ENCODE measurements around the gene RFLNA. TPM values are rescaled to one million over a fixed set of nuclear protein-coding genes. Genes with fewer than 3 reads are reported as not detected.

Gene RFLNA
- total and polyA plus RNA-seq, 2 of the 4 experiments (the other 2 are of a cell fraction) = not detected

- POLR2A ChIA-PET (ENCODE audit: unreplicated experiment) = no interaction called here
- intact Hi-C loops (cut with micrococcal nuclease) = no loop called here
- Histone ChIP-seq H2BK15ac (ENCODE audit: low read depth, low read length) (no peak overlapping the region), H3K36me3 (ENCODE audit: control insufficient read depth, insufficient read depth, low read length) (no peaks in the 10 kb centered on the region), H3K27me3 (ENCODE audit: control insufficient read depth, insufficient read depth, low read length) (peaks cover 54% of the 10 kb centered on the region), H3K9me1 (ENCODE audit: insufficient read depth, low read length) (no peaks in the 10 kb centered on the region), H3K4me1 (ENCODE audit: control insufficient read depth, insufficient read depth, low read length) (peaks cover 10% of the 10 kb centered on the region), H3K4me2 (ENCODE audit: low read depth, low read length) (no peak overlapping the region), H2AFZ (replicated peaks; ENCODE audit: low read length, poor library complexity) (no peak overlapping the region), H4K20me1 (ENCODE audit: insufficient read depth, low read length) (no peaks in the 10 kb centered on the region), H2BK120ac (ENCODE audit: low read depth, low read length) (no peak overlapping the region), H3K9ac (ENCODE audit: low read depth, low read length) (no peak overlapping the region), H2BK5ac (ENCODE audit: low read depth, low read length, poor library complexity, severe bottlenecking) (no peak overlapping the region), H3K4ac (ENCODE audit: low read depth, low read length) (no peak overlapping the region), H4K91ac (ENCODE audit: insufficient read depth, low read depth, low read length) (no peak overlapping the region), H3K14ac (replicated peaks; ENCODE audit: low read depth, low read length) (no peak overlapping the region), H4K8ac (ENCODE audit: low read depth in 2 of 2, low read length in 2 of 2) (no peak overlapping the region), H3K79me1 (ENCODE audit: low read depth in 1 of 2, low read length in 2 of 2) (no peaks in the 10 kb centered on the region), H3K23ac (ENCODE audit: low read depth, low read length) (no peak overlapping the region), H2AK9ac (replicated peaks; ENCODE audit: low read depth, low read length, poor library complexity) (no peak overlapping the region), H3K56ac (ENCODE audit: extremely low read depth, insufficient read depth, low read length) (no peak overlapping the region), H4K5ac (ENCODE audit: low read depth, low read length) (no peak overlapping the region), H3K18ac (ENCODE audit: low read depth, low read length) (no peak overlapping the region), H2BK20ac (ENCODE audit: low read depth, low read length) (no peak overlapping the region), H3K27ac (ENCODE audit: insufficient read depth, low read length) (no peak overlapping the region), H2AK5ac (ENCODE audit: low read depth, low read length) (no peak overlapping the region), H3K4me3 (ENCODE audit: insufficient read depth, low read depth, low read length) (no peak overlapping the region), H3K9me3 (ENCODE audit: control insufficient read depth, insufficient read depth, low read length) (no peaks in the 10 kb centered on the region; the same call in 1 of the 2 replicates)
- in situ Hi-C loops (cut with MboI; ENCODE audit: low sequenced_read_pairs) = no loop called here
- BruUV-seq (replicated peaks) = no TSS peak
- CTCF ChIA-PET = no interaction called here
- no peak for DNase-seq
- TF ChIP-seq USF2 (IDR thresholded peaks at IDR 0.05; ENCODE audit: low read depth, low read length) = no peak
- no peak for TF ChIP-seq ELK1 (IDR thresholded peaks at IDR 0.05; ENCODE audit: borderline replicate concordance, low read depth, low read length)
- TF ChIP-seq RCOR1 (IDR thresholded peaks at IDR 0.05; ENCODE audit: insufficient replicate concordance, low read length) = no peak
- TF ChIP-seq CHD1 (IDR thresholded peaks at IDR 0.05; ENCODE audit: low read depth, low read length) = no peak
- no peak for TF ChIP-seq CEBPB (IDR thresholded peaks at IDR 0.05; ENCODE audit: low read depth, low read length)
- no peak for TF ChIP-seq SMC3 (IDR thresholded peaks at IDR 0.05; ENCODE audit: low read depth, low read length)
- no peak for TF ChIP-seq FOS (IDR thresholded peaks at IDR 0.05; ENCODE audit: low read depth, low read length)
- no peak for TF ChIP-seq MXI1 (IDR thresholded peaks at IDR 0.05; ENCODE audit: borderline replicate concordance, low read depth, low read length)
- TF ChIP-seq RAD21 (IDR thresholded peaks at IDR 0.05; ENCODE audit: low read length) = no peak
- TF ChIP-seq RFX5 (IDR thresholded peaks at IDR 0.05; ENCODE audit: low read depth, low read length) = no peak
- no peak for TF ChIP-seq BHLHE40 (IDR thresholded peaks at IDR 0.05; ENCODE audit: low read depth, low read length)
- no peak for TF ChIP-seq MAFK (IDR thresholded peaks at IDR 0.05; ENCODE audit: low read depth, low read length)
- no peak for TF ChIP-seq MAZ (IDR thresholded peaks at IDR 0.05; ENCODE audit: borderline replicate concordance, low read depth, low read length)
- TF ChIP-seq NFE2L2 (IDR thresholded peaks at IDR 0.05; ENCODE audit: low read depth, low read length) = no peak
- no peak for TF ChIP-seq CTCF (conservative IDR thresholded peaks at IDR 0.05; ENCODE audit: low read depth, low read length)
- no peak for TF ChIP-seq POLR2A (IDR thresholded peaks at IDR 0.05; ENCODE audit: low read depth, low read length)
- no peak for ATAC-seq (ENCODE audit: low read depth)
- dilution Hi-C loops (cut with HindIII; ENCODE audit: low sequenced_read_pairs, unreplicated experiment) = no loop called here
- WGBS, 2 experiments (ENCODE audit: extremely low coverage in 2 of 2, insufficient read length in 1 of 2) = 88% methylated on average over 7 of the region's 12 CpGs; no CpG with 5 or more reads in 1 of the 2 experiments
These were observed 1.4 kb upstream of the RFLNA start for GRCh38 chr12:124293286-124294003.

All from IMR-90 (cell line).